ENCODE measurements around the gene RIN2. TPM values are rescaled to one million over a fixed set of nuclear protein-coding genes. Genes with fewer than 3 reads are reported as not detected.
A peak's percentile ranks its signal among the peaks of the same experiment; 100 is the strongest.

Gene RIN2
- total and polyA plus RNA-seq, 2 of the 4 experiments (the other 2 are of a cell fraction): 16.1 to 72.2 TPM

DNA sequence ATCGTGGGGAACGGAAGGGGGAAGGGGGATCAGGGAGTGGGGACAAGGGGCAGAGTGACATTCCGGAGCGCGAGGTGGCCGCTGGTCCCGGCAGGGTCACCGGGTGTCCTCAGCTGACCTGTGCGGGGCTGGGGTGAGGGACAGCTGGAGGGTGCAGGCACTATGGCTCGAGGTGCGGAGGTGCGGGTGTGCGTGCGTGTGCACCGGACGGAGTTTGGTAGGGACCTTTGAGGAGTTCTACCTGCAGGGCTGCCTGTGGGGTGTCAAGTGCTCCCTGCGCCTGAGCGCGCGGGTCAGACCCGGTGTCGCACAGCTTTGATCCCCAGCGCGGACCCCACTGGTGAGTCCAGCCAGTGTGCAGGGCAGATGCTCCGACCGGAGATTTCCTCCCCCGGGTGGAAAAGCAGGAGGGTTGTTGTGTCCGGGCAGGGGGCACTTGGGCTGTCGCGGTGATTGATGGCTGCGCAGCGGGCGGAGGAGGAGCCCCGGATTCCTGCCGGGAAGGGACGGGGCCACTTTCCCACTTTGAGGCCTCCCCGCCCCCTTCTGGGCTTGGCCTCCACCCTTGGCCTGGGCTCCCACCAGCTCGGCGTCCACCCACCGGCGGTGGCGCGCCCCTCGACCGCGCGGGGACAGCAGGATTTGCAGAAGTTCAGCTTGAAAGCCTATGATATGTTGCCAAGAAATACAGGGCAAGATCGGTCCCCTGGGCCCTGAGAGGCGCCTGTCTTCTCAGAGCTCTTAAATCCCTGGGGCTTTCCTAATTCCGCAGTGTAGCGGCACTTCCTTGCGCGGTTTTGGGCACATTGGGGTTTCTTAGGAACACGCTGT lies 658 bp downstream of the RIN2 start:
- peak overlapping the region; percentile 89 for H3K9ac ChIP-seq (ENCODE audit: low read depth, low read length)
- peaks cover 7 to 57% of the 10 kb centered on the region in 2 experiments; a peak in 3 of 4 replicates for H3K79me1 ChIP-seq (ENCODE audit: low read depth in 1 of 2, low read length in 2 of 2)
- ChIA-PET POLR2A (ENCODE audit: unreplicated experiment) (interaction anchor here (1.0 kb wide), 1 partner anchor 130 kb away, joined by 3 read pairs; no protein-coding TSS in a partner anchor), CTCF (interaction anchor here (0.7 kb wide), 1 partner anchor 22 kb away, joined by 3 read pairs; no protein-coding TSS in a partner anchor)
- ATAC-seq (ENCODE audit: low read depth) (peak; percentile 3), DNase-seq (no peak)
- H2BK15ac ChIP-seq (ENCODE audit: low read depth, low read length): peak overlapping the region; percentile 57; the same call in 2 of the 3 replicates
- no peaks in the 10 kb centered on the region; the same call in 1 of the 2 replicates for H4K20me1 ChIP-seq (ENCODE audit: insufficient read depth, low read length)
- H2BK120ac ChIP-seq (ENCODE audit: low read depth, low read length): peak overlapping the region; percentile 35
- H3K4me2 ChIP-seq (ENCODE audit: low read depth, low read length): peak overlapping the region; percentile 69
- peak overlapping the region; percentile 84 for H4K91ac ChIP-seq (ENCODE audit: insufficient read depth, low read depth, low read length)
- WGBS, 2 experiments (ENCODE audit: extremely low coverage in 2 of 2, insufficient read length in 1 of 2): 10% methylated on average over 25 of the region's 54 CpGs; no CpG with 5 or more reads in 1 of the 2 experiments
- peak overlapping the region; percentile 72 for H3K4me3 ChIP-seq (ENCODE audit: insufficient read depth, low read depth, low read length)
- H2AK9ac ChIP-seq (replicated peaks; ENCODE audit: low read depth, low read length, poor library complexity): peak overlapping the region; percentile 79
- in situ Hi-C loops (cut with MboI; ENCODE audit: low sequenced_read_pairs) (no loop called here), dilution Hi-C loops (cut with HindIII; ENCODE audit: low sequenced_read_pairs, unreplicated experiment) (no loop called here), intact Hi-C loops (cut with micrococcal nuclease) (loop anchor here (5.0 kb wide), 1 partner anchor 66 kb away; no protein-coding TSS in a partner anchor)
- no TSS peak for BruUV-seq (replicated peaks)
- peak overlapping the region; percentile 78 for H3K27ac ChIP-seq (ENCODE audit: insufficient read depth, low read length)
- H3K36me3 ChIP-seq (ENCODE audit: control insufficient read depth, insufficient read depth, low read length): peaks cover 2% of the 10 kb centered on the region; the same call in 1 of the 2 replicates
- H3K4me1 ChIP-seq (ENCODE audit: control insufficient read depth, insufficient read depth, low read length): peaks cover 8% of the 10 kb centered on the region
- peak overlapping the region; percentile 97 for H2AK5ac ChIP-seq (ENCODE audit: low read depth, low read length)
- peak overlapping the region; percentile 91 for H3K23ac ChIP-seq (ENCODE audit: low read depth, low read length)
- H3K14ac ChIP-seq (replicated peaks; ENCODE audit: low read depth, low read length): peak overlapping the region; percentile 61
- peak overlapping the region; percentile 88 for H3K18ac ChIP-seq (ENCODE audit: low read depth, low read length)
- peaks cover 12% of the 10 kb centered on the region for H3K9me1 ChIP-seq (ENCODE audit: insufficient read depth, low read length)
- H2AFZ ChIP-seq (replicated peaks; ENCODE audit: low read length, poor library complexity): peak overlapping the region; percentile 92
- peak overlapping the region; percentile 75 for H4K5ac ChIP-seq (ENCODE audit: low read depth, low read length)
- peak overlapping the region; percentile 11; the same call in 1 of the 2 replicates for H2BK20ac ChIP-seq (ENCODE audit: low read depth, low read length)
- peak overlapping the region; percentile 41 for H2BK5ac ChIP-seq (ENCODE audit: low read depth, low read length, poor library complexity, severe bottlenecking)
- no peaks in the 10 kb centered on the region for H3K27me3 ChIP-seq (ENCODE audit: control insufficient read depth, insufficient read depth, low read length)
- H3K4ac ChIP-seq (ENCODE audit: low read depth, low read length): peak overlapping the region; percentile 96
- peak overlapping the region; percentile 62 to 79; a peak in 3 of 4 replicates for H4K8ac ChIP-seq (ENCODE audit: low read depth in 2 of 2, low read length in 2 of 2)
- H3K9me3 ChIP-seq (ENCODE audit: control insufficient read depth, insufficient read depth, low read length): no peaks in the 10 kb centered on the region
- H3K56ac ChIP-seq (ENCODE audit: extremely low read depth, insufficient read depth, low read length): peak overlapping the region; percentile 80
- TF ChIP-seq FOS (IDR thresholded peaks at IDR 0.05; ENCODE audit: low read depth, low read length) (no peak), MAFK (IDR thresholded peaks at IDR 0.05; ENCODE audit: low read depth, low read length) (no peak), RAD21 (IDR thresholded peaks at IDR 0.05; ENCODE audit: low read length) (no peak), CHD1 (IDR thresholded peaks at IDR 0.05; ENCODE audit: low read depth, low read length) (no peak), MXI1 (IDR thresholded peaks at IDR 0.05; ENCODE audit: borderline replicate concordance, low read depth, low read length) (no peak), RCOR1 (IDR thresholded peaks at IDR 0.05; ENCODE audit: insufficient replicate concordance, low read length) (no peak), BHLHE40 (IDR thresholded peaks at IDR 0.05; ENCODE audit: low read depth, low read length) (no peak), CEBPB (IDR thresholded peaks at IDR 0.05; ENCODE audit: low read depth, low read length) (no peak), NFE2L2 (IDR thresholded peaks at IDR 0.05; ENCODE audit: low read depth, low read length) (no peak), SMC3 (IDR thresholded peaks at IDR 0.05; ENCODE audit: low read depth, low read length) (no peak)
- TF ChIP-seq, protein P1, sequence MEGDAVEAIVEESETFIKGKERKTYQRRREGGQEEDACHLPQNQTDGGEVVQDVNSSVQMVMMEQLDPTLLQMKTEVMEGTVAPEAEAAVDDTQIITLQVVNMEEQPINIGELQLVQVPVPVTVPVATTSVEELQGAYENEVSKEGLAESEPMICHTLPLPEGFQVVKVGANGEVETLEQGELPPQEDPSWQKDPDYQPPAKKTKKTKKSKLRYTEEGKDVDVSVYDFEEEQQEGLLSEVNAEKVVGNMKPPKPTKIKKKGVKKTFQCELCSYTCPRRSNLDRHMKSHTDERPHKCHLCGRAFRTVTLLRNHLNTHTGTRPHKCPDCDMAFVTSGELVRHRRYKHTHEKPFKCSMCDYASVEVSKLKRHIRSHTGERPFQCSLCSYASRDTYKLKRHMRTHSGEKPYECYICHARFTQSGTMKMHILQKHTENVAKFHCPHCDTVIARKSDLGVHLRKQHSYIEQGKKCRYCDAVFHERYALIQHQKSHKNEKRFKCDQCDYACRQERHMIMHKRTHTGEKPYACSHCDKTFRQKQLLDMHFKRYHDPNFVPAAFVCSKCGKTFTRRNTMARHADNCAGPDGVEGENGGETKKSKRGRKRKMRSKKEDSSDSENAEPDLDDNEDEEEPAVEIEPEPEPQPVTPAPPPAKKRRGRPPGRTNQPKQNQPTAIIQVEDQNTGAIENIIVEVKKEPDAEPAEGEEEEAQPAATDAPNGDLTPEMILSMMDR (conservative IDR thresholded peaks at IDR 0.05; ENCODE audit: low read depth, low read length): no peak
- TF ChIP-seq, protein P2, sequence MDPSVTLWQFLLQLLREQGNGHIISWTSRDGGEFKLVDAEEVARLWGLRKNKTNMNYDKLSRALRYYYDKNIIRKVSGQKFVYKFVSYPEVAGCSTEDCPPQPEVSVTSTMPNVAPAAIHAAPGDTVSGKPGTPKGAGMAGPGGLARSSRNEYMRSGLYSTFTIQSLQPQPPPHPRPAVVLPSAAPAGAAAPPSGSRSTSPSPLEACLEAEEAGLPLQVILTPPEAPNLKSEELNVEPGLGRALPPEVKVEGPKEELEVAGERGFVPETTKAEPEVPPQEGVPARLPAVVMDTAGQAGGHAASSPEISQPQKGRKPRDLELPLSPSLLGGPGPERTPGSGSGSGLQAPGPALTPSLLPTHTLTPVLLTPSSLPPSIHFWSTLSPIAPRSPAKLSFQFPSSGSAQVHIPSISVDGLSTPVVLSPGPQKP (IDR thresholded peaks at IDR 0.05; ENCODE audit: borderline replicate concordance, low read depth, low read length): no peak
- TF ChIP-seq, protein P3, sequence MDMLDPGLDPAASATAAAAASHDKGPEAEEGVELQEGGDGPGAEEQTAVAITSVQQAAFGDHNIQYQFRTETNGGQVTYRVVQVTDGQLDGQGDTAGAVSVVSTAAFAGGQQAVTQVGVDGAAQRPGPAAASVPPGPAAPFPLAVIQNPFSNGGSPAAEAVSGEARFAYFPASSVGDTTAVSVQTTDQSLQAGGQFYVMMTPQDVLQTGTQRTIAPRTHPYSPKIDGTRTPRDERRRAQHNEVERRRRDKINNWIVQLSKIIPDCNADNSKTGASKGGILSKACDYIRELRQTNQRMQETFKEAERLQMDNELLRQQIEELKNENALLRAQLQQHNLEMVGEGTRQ (IDR thresholded peaks at IDR 0.05; ENCODE audit: low read depth, low read length): no peak

All from IMR-90 (cell line).